ENCODE data around the gene KDM4D.

Gene KDM4D

GRCh38 chr11:94958121-94958696 is 15.3 kb upstream of the KDM4D start:
- Histone ChIP-seq H3K9ac (ENCODE audit: low read length) (no peak overlapping the region), H3K4me3 (ENCODE audit: low read depth, low read length) (no peak overlapping the region), H3K36me3 (ENCODE audit: control insufficient read depth, insufficient read depth, low read length) (peaks cover 38% of the 10 kb centered on the region), H3K27ac (ENCODE audit: low read depth, low read length) (no peak overlapping the region), H3K4me1 (ENCODE audit: control insufficient read depth, insufficient read depth, low read length) (no peaks in the 10 kb centered on the region), H3K27me3 (ENCODE audit: control insufficient read depth, insufficient read depth, low read length) (no peaks in the 10 kb centered on the region), H3K9me3 (ENCODE audit: control insufficient read depth, insufficient read depth, low read depth, low read length) (no peaks in the 10 kb centered on the region)

DNA sequence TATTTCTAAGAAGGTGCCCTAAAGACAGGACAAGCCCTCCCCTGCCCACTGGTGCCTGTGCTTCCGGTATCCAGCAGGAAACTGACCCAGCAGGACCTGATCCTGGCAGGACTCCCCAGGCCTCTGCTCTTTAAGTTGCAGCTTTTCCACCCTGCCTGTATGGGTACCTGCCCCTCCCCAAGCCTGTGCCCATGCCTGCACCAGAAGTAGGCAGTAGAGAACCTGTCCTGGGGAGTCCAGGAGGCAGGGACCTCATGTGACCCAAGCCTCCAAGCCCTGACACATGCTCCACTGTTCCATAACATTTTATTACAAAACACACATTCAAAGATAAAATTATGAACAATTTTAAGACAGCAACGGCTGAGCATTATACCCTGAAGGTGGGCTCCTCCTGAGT is 14.3 kb upstream of the KDM4D start:
- H3K9ac ChIP-seq (ENCODE audit: low read length): no peak overlapping the region
- H3K9me3 ChIP-seq (ENCODE audit: control insufficient read depth, insufficient read depth, low read depth, low read length): no peaks in the 10 kb centered on the region
- H3K4me3 ChIP-seq (ENCODE audit: low read depth, low read length): no peak overlapping the region
- H3K4me1 ChIP-seq (ENCODE audit: control insufficient read depth, insufficient read depth, low read length): no peaks in the 10 kb centered on the region
- H3K27me3 ChIP-seq (ENCODE audit: control insufficient read depth, insufficient read depth, low read length): no peaks in the 10 kb centered on the region
- H3K27ac ChIP-seq (ENCODE audit: low read depth, low read length): no peak overlapping the region
- H3K36me3 ChIP-seq (ENCODE audit: control insufficient read depth, insufficient read depth, low read length): peaks cover 48% of the 10 kb centered on the region

DNA sequence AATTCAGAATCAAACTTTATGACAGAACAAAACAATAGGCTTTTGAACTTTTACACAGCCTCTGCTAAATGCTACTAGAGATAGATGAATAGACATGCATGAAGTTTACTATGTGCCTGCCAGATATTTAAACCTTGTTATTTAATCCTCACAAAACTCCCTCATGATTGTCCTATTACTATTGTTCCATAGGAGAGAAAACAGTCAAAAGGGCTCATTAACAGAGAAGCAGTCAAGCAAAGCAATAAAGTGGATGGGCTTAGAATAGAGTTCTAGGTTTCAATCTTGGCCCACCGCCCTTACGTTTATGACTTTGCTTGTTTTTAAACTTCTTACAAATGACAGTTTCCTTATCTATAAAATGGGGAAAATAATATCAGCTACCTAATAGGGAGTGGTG is 13.0 kb upstream of the KDM4D start:
- Histone ChIP-seq H3K36me3 (ENCODE audit: control insufficient read depth, insufficient read depth, low read length) (peaks cover 61% of the 10 kb centered on the region), H3K4me3 (ENCODE audit: low read depth, low read length) (no peak overlapping the region)

DNA sequence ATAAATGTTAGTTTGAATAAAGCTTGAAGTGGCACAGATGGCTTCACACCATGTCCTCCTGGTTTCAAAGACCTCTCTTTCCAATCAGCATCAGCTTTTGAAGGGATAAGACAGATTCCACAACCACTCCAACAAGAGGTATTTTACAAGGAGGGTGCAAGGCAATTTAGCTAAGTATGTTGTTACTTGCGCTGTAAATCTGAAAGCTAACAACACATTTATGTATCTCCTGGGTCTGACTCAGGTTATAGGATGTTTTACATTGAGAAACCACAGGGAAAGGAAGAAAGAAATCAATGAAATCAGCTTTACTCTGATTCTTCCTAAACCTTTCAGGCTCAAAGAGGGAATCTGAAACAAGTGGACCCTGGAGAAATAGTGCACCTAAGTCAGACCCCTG is 12.3 kb upstream of the KDM4D start:
- H3K9me3 ChIP-seq (ENCODE audit: control insufficient read depth, insufficient read depth, low read depth, low read length): no peaks in the 10 kb centered on the region
- H3K27me3 ChIP-seq (ENCODE audit: control insufficient read depth, insufficient read depth, low read length): no peaks in the 10 kb centered on the region
- H3K4me1 ChIP-seq (ENCODE audit: control insufficient read depth, insufficient read depth, low read length): no peaks in the 10 kb centered on the region
- peaks cover 69% of the 10 kb centered on the region for H3K36me3 ChIP-seq (ENCODE audit: control insufficient read depth, insufficient read depth, low read length)
- H3K9ac ChIP-seq (ENCODE audit: low read length): no peak overlapping the region
- no peak overlapping the region for H3K4me3 ChIP-seq (ENCODE audit: low read depth, low read length)
- no peak overlapping the region for H3K27ac ChIP-seq (ENCODE audit: low read depth, low read length)

More for the DNA sequence above, 13.0 kb upstream of the KDM4D start:
- H3K9me3 ChIP-seq (ENCODE audit: control insufficient read depth, insufficient read depth, low read depth, low read length): no peaks in the 10 kb centered on the region
- no peaks in the 10 kb centered on the region for H3K4me1 ChIP-seq (ENCODE audit: control insufficient read depth, insufficient read depth, low read length)
- H3K9ac ChIP-seq (ENCODE audit: low read length): no peak overlapping the region
- no peaks in the 10 kb centered on the region for H3K27me3 ChIP-seq (ENCODE audit: control insufficient read depth, insufficient read depth, low read length)
- H3K27ac ChIP-seq (ENCODE audit: low read depth, low read length): no peak overlapping the region

- Histone ChIP-seq H3K9me3 (ENCODE audit: control insufficient read depth, insufficient read depth, low read depth, low read length) (no peaks in the 10 kb centered on the region), H3K27ac (ENCODE audit: low read depth, low read length) (no peak overlapping the region), H3K9ac (ENCODE audit: low read length) (no peak overlapping the region), H3K27me3 (ENCODE audit: control insufficient read depth, insufficient read depth, low read length) (no peaks in the 10 kb centered on the region), H3K4me1 (ENCODE audit: control insufficient read depth, insufficient read depth, low read length) (no peaks in the 10 kb centered on the region), H3K36me3 (ENCODE audit: control insufficient read depth, insufficient read depth, low read length) (peaks cover 98% of the 10 kb centered on the region), H3K4me3 (ENCODE audit: low read depth, low read length) (no peak overlapping the region)
These were observed 8.6 kb upstream of the KDM4D start for GRCh38 chr11:94964934-94965333.

DNA sequence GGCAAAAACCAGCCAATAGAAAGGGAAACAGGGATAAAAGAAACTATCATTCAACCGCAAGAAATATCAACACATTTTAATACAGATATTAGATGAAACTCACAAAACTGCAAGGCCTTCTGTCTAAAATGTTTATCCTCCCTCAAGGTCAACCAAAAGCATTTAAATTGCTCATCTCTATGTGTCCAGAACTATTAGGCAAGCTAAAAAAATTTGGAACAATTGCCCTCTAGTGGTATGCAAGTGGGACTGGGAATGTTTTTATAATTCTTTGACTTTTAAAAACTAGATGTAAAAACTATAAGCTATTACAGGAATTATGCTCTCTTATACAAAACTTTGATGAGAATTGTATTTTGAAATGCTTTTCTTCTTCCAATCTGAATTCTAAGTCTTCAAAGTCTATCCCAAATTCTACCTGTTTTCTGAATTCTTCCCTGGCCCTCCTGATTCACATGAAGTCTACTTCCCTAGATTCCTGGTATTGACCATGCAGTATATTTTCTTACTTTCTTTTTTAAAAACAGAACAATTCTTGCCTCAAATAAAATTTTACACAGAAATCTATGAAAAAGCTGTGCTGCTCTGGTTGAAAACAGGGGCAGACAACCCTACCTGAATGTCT is 5.1 kb upstream of the KDM4D start:
- Histone ChIP-seq H3K27me3 (ENCODE audit: control insufficient read depth, insufficient read depth, low read length) (no peaks in the 10 kb centered on the region), H3K36me3 (ENCODE audit: control insufficient read depth, insufficient read depth, low read length) (peaks cover 87% of the 10 kb centered on the region), H3K9me3 (ENCODE audit: control insufficient read depth, insufficient read depth, low read depth, low read length) (no peaks in the 10 kb centered on the region), H3K27ac (ENCODE audit: low read depth, low read length) (no peak overlapping the region), H3K9ac (ENCODE audit: low read length) (no peak overlapping the region), H3K4me1 (ENCODE audit: control insufficient read depth, insufficient read depth, low read length) (0 out of 2 replicates have a peak, but pooled peaks cover 4% of the 10 kb centered on the region), H3K4me3 (ENCODE audit: low read depth, low read length) (no peak overlapping the region)

DNA sequence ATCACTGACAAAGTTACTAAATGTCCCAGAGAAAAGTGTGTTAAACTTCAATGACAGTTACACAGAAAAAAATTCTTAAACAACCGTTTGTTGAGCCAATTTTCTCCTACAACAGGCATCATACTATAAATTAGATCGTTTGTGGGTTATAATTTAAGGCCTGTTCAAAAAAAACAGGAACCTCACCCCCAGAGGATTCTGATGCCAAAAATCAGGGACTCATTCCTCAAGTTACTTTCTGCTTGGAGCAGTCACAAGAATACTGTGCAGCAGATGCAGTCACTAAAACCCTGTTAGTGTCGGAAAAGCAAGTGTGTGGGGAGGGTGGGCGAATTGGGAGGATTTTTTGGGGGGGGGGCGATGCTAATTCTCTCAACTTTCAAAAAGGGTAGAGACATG is 810 bp upstream of the KDM4D start:
- Histone ChIP-seq H3K4me3 (ENCODE audit: low read depth, low read length) (peak overlapping the region; percentile 97), H3K4me1 (ENCODE audit: control insufficient read depth, insufficient read depth, low read length) (0 out of 2 replicates have a peak, but pooled peaks cover 4% of the 10 kb centered on the region), H3K9me3 (ENCODE audit: control insufficient read depth, insufficient read depth, low read depth, low read length) (no peaks in the 10 kb centered on the region), H3K36me3 (ENCODE audit: control insufficient read depth, insufficient read depth, low read length) (peaks cover 45% of the 10 kb centered on the region), H3K9ac (ENCODE audit: low read length) (peak overlapping the region; percentile 92), H3K27me3 (ENCODE audit: control insufficient read depth, insufficient read depth, low read length) (no peaks in the 10 kb centered on the region), H3K27ac (ENCODE audit: low read depth, low read length) (no peak overlapping the region)

- no peaks in the 10 kb centered on the region for H3K9me3 ChIP-seq (ENCODE audit: control insufficient read depth, insufficient read depth, low read depth, low read length)
- H3K27me3 ChIP-seq (ENCODE audit: control insufficient read depth, insufficient read depth, low read length): no peaks in the 10 kb centered on the region
- peak overlapping the region; percentile 97 for H3K4me3 ChIP-seq (ENCODE audit: low read depth, low read length)
- no peak overlapping the region for H3K27ac ChIP-seq (ENCODE audit: low read depth, low read length)
- H3K4me1 ChIP-seq (ENCODE audit: control insufficient read depth, insufficient read depth, low read length): 0 out of 2 replicates have a peak, but pooled peaks cover 4% of the 10 kb centered on the region
- H3K36me3 ChIP-seq (ENCODE audit: control insufficient read depth, insufficient read depth, low read length): peaks cover 31% of the 10 kb centered on the region
- H3K9ac ChIP-seq (ENCODE audit: low read length): peak overlapping the region; percentile 70
These were observed 669 bp downstream of the KDM4D start for GRCh38 chr11:94974178-94974577.

- peaks cover 16% of the 10 kb centered on the region for H3K36me3 ChIP-seq (ENCODE audit: control insufficient read depth, insufficient read depth, low read length)
- no peaks in the 10 kb centered on the region for H3K9me3 ChIP-seq (ENCODE audit: control insufficient read depth, insufficient read depth, low read depth, low read length)
- H3K4me1 ChIP-seq (ENCODE audit: control insufficient read depth, insufficient read depth, low read length): 0 out of 2 replicates have a peak, but pooled peaks cover 4% of the 10 kb centered on the region
- no peak overlapping the region for H3K4me3 ChIP-seq (ENCODE audit: low read depth, low read length)
- no peaks in the 10 kb centered on the region for H3K27me3 ChIP-seq (ENCODE audit: control insufficient read depth, insufficient read depth, low read length)
- H3K27ac ChIP-seq (ENCODE audit: low read depth, low read length): no peak overlapping the region
- no peak overlapping the region for H3K9ac ChIP-seq (ENCODE audit: low read length)
These were observed 2.1 kb downstream of the KDM4D start for GRCh38 chr11:94975599-94975998.

DNA sequence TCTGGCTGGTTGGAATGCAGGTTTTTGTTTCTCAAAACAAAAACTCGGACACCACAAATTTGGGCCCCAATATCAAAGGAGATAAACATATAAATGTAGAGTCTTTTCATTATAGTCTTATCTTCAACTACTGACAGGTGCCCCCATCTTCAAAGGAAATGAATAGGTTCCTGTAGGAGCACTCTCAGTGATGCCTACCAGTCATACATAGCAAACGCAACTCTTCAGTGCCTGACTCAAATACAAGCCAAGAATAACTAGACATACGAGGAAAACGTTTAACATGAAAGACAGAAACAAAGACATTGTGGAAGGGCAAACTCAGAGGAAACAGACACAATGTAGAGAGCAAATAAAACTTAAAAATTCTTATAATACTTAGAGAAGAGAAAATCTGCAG is 13.9 kb downstream of the KDM4D start:
- H3K9me3 ChIP-seq (ENCODE audit: control insufficient read depth, insufficient read depth, low read depth, low read length): no peaks in the 10 kb centered on the region
- no peak overlapping the region for H3K4me3 ChIP-seq (ENCODE audit: low read depth, low read length)
- H3K4me1 ChIP-seq (ENCODE audit: control insufficient read depth, insufficient read depth, low read length): no peaks in the 10 kb centered on the region
- no peaks in the 10 kb centered on the region for H3K36me3 ChIP-seq (ENCODE audit: control insufficient read depth, insufficient read depth, low read length)
- H3K27me3 ChIP-seq (ENCODE audit: control insufficient read depth, insufficient read depth, low read length): peaks cover 4% of the 10 kb centered on the region; the same call in 1 of the 2 replicates
- H3K27ac ChIP-seq (ENCODE audit: low read depth, low read length): no peak overlapping the region
- no peak overlapping the region for H3K9ac ChIP-seq (ENCODE audit: low read length)

DNA sequence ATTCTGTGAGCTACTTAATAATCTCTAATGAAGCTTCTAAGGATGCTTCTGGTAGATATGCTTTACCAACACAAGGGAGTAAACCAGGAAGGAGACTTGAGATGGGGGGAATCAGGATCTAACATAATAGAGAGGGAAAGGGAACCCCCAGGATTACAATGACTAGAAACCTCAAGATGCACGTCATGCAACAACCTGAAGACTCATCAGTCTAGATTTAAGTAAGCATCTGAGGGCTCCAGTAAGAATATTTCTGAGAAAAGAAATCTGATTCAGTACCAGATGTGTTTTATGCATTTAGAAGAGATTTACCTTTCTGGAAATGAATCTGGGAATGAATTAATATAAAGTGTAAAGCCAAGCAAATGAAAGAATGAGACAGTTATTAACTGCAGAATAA is 15.2 kb downstream of the KDM4D start:
- H3K4me3 ChIP-seq (ENCODE audit: low read depth, low read length): no peak overlapping the region
- H3K27ac ChIP-seq (ENCODE audit: low read depth, low read length): no peak overlapping the region
- H3K9ac ChIP-seq (ENCODE audit: low read length): no peak overlapping the region
- no peaks in the 10 kb centered on the region for H3K4me1 ChIP-seq (ENCODE audit: control insufficient read depth, insufficient read depth, low read length)
- peaks cover 4% of the 10 kb centered on the region; the same call in 1 of the 2 replicates for H3K27me3 ChIP-seq (ENCODE audit: control insufficient read depth, insufficient read depth, low read length)
- no peaks in the 10 kb centered on the region for H3K36me3 ChIP-seq (ENCODE audit: control insufficient read depth, insufficient read depth, low read length)
- H3K9me3 ChIP-seq (ENCODE audit: control insufficient read depth, insufficient read depth, low read depth, low read length): no peaks in the 10 kb centered on the region

All from HUES6 (cell line).